Activated gamma-delta T cell treated with Interleukin-2 at 50 U/mL for 16 hours (primary cell): ENCODE data around the gene STX16.

Experiments
- DNase-seq: peaks from one replicate; pipeline ENCODE4 v3.0.0-alpha.2; 2020

Gene STX16

GRCh38 chr20:58700121-58700821 is 49.2 kb downstream of the STX16 start:
- no peak for DNase-seq

- DNase-seq, result no peak
Measured at GRCh38 chr20:58700823-58701222, 49.7 kb downstream of the STX16 start.

- no peak for DNase-seq
Measured at GRCh38 chr20:58701431-58702160, 50.5 kb downstream of the STX16 start.

- no peak for DNase-seq
Measured at GRCh38 chr20:58702161-58702510, 51.1 kb downstream of the STX16 start.

- no peak for DNase-seq
Measured at GRCh38 chr20:58702859-58703648, 52.0 kb downstream of the STX16 start.

- DNase-seq, result no peak
Measured at GRCh38 chr20:58703765-58704371, 52.8 kb downstream of the STX16 start.

- no peak for DNase-seq
Measured at GRCh38 chr20:58705208-58705926, 54.3 kb downstream of the STX16 start.

- DNase-seq, result no peak
Measured at GRCh38 chr20:58706150-58706892, 55.2 kb downstream of the STX16 start.

GRCh38 chr20:58706975-58707681 is 56.0 kb downstream of the STX16 start:
- DNase-seq, result no peak

GRCh38 chr20:58707770-58708169 is 56.7 kb downstream of the STX16 start:
- no peak for DNase-seq

GRCh38 chr20:58708246-58708931 is 57.3 kb downstream of the STX16 start:
- DNase-seq, result no peak

- DNase-seq, result no peak
Measured at GRCh38 chr20:58709013-58709702, 58.1 kb downstream of the STX16 start.

GRCh38 chr20:58709703-58710039 is 58.6 kb downstream of the STX16 start:
- DNase-seq, result no peak

GRCh38 chr20:58710481-58711265 is 59.6 kb downstream of the STX16 start:
- DNase-seq, result no peak

GRCh38 chr20:58711266-58712051 is 60.4 kb downstream of the STX16 start:
- DNase-seq, result no peak

- no peak for DNase-seq
Measured at GRCh38 chr20:58712151-58712791, 61.2 kb downstream of the STX16 start.

- DNase-seq, result no peak
Measured at GRCh38 chr20:58712806-58713731, 62.0 kb downstream of the STX16 start.
